ENCODE measurements around the gene CHRNB1. TPM values are rescaled to one million over a fixed set of nuclear protein-coding genes. Genes with fewer than 3 reads are reported as not detected.

CHRNB1 gene
- polyA plus RNA-seq, 6 donors from 2014 or later = 12.6 to 21.6 (median 15.6) TPM

DNA sequence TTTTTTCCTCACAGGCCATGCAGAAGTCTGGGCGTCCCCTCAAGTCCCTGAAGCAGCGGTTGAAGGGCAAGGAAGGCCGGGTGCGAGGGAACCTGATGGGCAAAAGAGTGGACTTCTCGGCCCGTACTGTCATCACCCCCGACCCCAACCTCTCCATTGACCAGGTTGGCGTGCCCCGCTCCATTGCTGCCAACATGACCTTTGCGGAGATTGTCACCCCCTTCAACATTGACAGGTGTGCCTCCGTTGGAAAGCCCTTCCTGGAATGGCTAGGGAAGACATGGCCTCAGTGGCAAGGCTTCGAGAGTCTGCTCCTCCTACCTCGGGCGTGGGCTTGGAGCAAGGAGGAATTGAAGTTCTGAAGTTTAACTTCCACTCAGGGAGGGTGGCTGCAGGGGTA lies 52.8 kb downstream of the CHRNB1 start:
- Mint-ChIP-seq H3K36me3 (peaks cover 32 to 35% of the 10 kb centered on the region in 2 donors), H3K27me3 (no peaks in the 10 kb centered on the region), H3K27ac (peak overlapping the region in 1 of 6 donors; percentile 70), H3K4me3 (no peak overlapping the region), H3K9me3 (no peaks in the 10 kb centered on the region), H3K4me1 (peaks cover 19 to 24% (median 22%) of the 10 kb centered on the region in 3 donors)
- no peak for DNase-seq
- no peak for ATAC-seq (ENCODE audit: low read depth in 2 of 2)

DNA sequence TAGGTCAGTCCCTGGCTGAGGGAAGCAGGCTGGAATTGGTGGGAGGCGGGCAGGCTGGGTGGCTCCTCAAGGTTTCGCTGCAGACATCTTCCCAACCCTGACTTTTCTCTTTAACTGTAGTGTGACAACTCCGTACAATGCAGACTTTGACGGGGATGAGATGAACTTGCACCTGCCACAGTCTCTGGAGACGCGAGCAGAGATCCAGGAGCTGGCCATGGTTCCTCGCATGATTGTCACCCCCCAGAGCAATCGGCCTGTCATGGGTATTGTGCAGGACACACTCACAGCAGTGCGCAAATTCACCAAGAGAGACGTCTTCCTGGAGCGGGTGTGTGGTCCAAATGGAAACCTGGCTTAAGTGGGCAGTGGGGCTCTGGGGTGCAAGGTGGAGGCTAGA lies 54.3 kb downstream of the CHRNB1 start:
- H3K4me1 Mint-ChIP-seq = peaks cover 4 to 16% (median 8%) of the 10 kb centered on the region in 3 donors
- DNase-seq = no peak
- H3K4me3 Mint-ChIP-seq = no peak overlapping the region
- no peaks in the 10 kb centered on the region for H3K9me3 Mint-ChIP-seq
- no peaks in the 10 kb centered on the region for H3K27me3 Mint-ChIP-seq
- ATAC-seq (ENCODE audit: low read depth in 2 of 2) = no peak
- peaks cover 36 to 49% of the 10 kb centered on the region in 2 donors for H3K36me3 Mint-ChIP-seq
- peak overlapping the region in 3 of 6 donors; percentile 30 to 79 (median 62) for H3K27ac Mint-ChIP-seq

DNA sequence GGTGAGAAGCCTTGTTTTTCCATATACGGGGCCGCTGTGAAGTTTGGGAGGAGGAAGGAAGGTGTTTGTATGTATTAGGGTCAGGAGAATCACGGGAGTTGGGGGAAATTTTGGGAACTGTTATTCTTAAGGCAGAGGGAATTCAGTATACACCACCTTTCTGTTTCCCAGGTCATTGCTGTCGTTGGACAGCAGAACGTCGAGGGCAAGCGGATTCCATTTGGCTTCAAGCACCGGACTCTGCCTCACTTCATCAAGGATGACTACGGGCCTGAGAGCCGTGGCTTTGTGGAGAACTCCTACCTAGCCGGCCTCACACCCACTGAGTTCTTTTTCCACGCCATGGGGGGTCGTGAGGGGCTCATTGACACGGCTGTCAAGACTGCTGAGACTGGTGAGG lies 56.9 kb downstream of the CHRNB1 start:
- no peak for ATAC-seq (ENCODE audit: low read depth in 2 of 2)
- Mint-ChIP-seq H3K4me3 (no peak overlapping the region), H3K4me1 (peaks cover 0 to 9% (median 4%) of the 10 kb centered on the region in 3 donors), H3K36me3 (peaks cover 31 to 47% of the 10 kb centered on the region in 2 donors), H3K27me3 (no peaks in the 10 kb centered on the region), H3K27ac (peak overlapping the region in 2 of 6 donors; percentile 58 to 62), H3K9me3 (no peaks in the 10 kb centered on the region)
- DNase-seq = no peak

GRCh38 chr17:7502171-7502847 lies 57.4 kb downstream of the CHRNB1 start:
- H3K27ac Mint-ChIP-seq = peak overlapping the region in 2 of 6 donors; percentile 70 to 82
- H3K27me3 Mint-ChIP-seq = no peaks in the 10 kb centered on the region
- DNase-seq (no peak), ATAC-seq (ENCODE audit: low read depth in 2 of 2) (no peak)
- peaks cover 0 to 6% (median 4%) of the 10 kb centered on the region in 3 donors for H3K4me1 Mint-ChIP-seq
- H3K36me3 Mint-ChIP-seq = peaks cover 25 to 42% of the 10 kb centered on the region in 2 donors
- no peaks in the 10 kb centered on the region for H3K9me3 Mint-ChIP-seq
- peak overlapping the region in 1 of 8 donors; percentile 29 for H3K4me3 Mint-ChIP-seq

DNA sequence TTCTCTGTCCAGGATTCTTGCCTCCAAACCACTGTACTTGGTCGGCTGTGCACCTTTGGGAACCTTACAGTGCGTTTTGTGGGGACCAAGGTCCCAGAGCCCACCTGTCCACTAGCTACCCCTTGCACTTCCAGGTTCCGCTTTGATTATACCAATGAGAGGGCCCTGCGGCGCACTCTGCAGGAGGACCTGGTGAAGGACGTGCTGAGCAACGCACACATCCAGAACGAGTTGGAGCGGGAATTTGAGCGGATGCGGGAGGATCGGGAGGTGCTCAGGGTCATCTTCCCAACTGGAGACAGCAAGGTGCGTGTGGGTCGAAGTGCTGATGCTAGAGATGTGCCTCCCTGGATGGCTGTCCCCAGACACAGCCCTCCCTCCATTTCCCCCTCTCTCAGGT lies 58.1 kb downstream of the CHRNB1 start:
- Mint-ChIP-seq H3K36me3 (peaks cover 25 to 40% of the 10 kb centered on the region in 2 donors), H3K27me3 (no peaks in the 10 kb centered on the region), H3K27ac (peak overlapping the region in 1 of 6 donors; percentile 50), H3K9me3 (no peaks in the 10 kb centered on the region), H3K4me3 (no peak overlapping the region), H3K4me1 (peaks cover 0 to 6% (median 4%) of the 10 kb centered on the region in 3 donors)
- ATAC-seq (ENCODE audit: low read depth in 2 of 2) = no peak
- DNase-seq = no peak

DNA sequence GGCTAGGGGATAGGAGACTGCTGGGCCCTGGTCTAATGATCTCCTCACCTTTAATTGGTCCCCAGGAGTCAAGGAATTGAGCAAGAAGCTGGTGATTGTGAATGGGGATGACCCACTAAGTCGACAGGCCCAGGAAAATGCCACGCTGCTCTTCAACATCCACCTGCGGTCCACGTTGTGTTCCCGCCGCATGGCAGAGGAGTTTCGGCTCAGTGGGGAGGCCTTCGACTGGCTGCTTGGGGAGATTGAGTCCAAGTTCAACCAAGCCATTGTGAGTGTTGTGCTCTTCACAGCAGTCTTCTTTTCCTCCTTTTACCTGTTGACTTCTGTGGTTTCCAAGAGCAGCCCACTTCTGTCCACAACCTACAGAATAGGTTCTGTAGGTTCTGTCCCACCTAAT lies 58.7 kb downstream of the CHRNB1 start:
- no peak for ATAC-seq (ENCODE audit: low read depth in 2 of 2)
- H3K36me3 Mint-ChIP-seq = peaks cover 25 to 40% of the 10 kb centered on the region in 2 donors
- H3K27me3 Mint-ChIP-seq = no peaks in the 10 kb centered on the region

More for the DNA sequence above, 58.7 kb downstream of the CHRNB1 start:
- Mint-ChIP-seq H3K4me1 (peaks cover 0 to 6% (median 4%) of the 10 kb centered on the region in 3 donors), H3K4me3 (no peak overlapping the region), H3K9me3 (no peaks in the 10 kb centered on the region), H3K27ac (peak overlapping the region in 2 of 6 donors; percentile 50 to 52)
- no peak for DNase-seq

Other genes starting within 250 kb of the CHRNB1 start
- gene DLG4, start 225.2 kb upstream of the CHRNB1 start, polyA plus RNA-seq (ENCODE audit: low read depth in 6 of 6) = under 1 TPM in 5 of 6 donors, not detected in 1; 0.06 to 0.29 (median 0.22) TPM
- 100 to 1,000 TPM in 1 of 6 donors, 10 to 100 TPM in 5; 63.9 to 102 (median 75.0) TPM for gene ACADVL, start 225.1 kb upstream of the CHRNB1 start, polyA plus RNA-seq (ENCODE audit: low read depth in 6 of 6)
- gene DVL2, start 210.5 kb upstream of the CHRNB1 start, polyA plus RNA-seq (ENCODE audit: low read depth in 6 of 6) = 10 to 100 TPM; 23.4 to 33.1 (median 25.5) TPM
- gene PHF23, start 205.6 kb upstream of the CHRNB1 start, polyA plus RNA-seq (ENCODE audit: low read depth in 6 of 6) = 10 to 100 TPM; 11.9 to 24.2 (median 20.5) TPM
- 1,000 to 10,000 TPM in 4 of 6 donors, 100 to 1,000 TPM in 2; 833 to 1,381 (median 1,181) TPM for gene GABARAP, start 202.6 kb upstream of the CHRNB1 start, polyA plus RNA-seq (ENCODE audit: low read depth in 6 of 6)
- gene CTDNEP1, start 193.3 kb upstream of the CHRNB1 start, polyA plus RNA-seq (ENCODE audit: low read depth in 6 of 6) = 10 to 100 TPM; 44.6 to 90.2 (median 53.0) TPM
- 10 to 100 TPM; 54.2 to 94.8 (median 80.6) TPM for gene ELP5, start 192.8 kb upstream of the CHRNB1 start, polyA plus RNA-seq (ENCODE audit: low read depth in 6 of 6)
- 1 to 10 TPM in 5 of 6 donors, not detected in 1; 2.9 to 6.9 (median 4.8) TPM for gene CLDN7, start 182.6 kb upstream of the CHRNB1 start, polyA plus RNA-seq (ENCODE audit: low read depth in 6 of 6)
- not detected for gene SLC2A4, start 163.3 kb upstream of the CHRNB1 start, polyA plus RNA-seq (ENCODE audit: low read depth in 6 of 6)
- gene YBX2, start 150.4 kb upstream of the CHRNB1 start, polyA plus RNA-seq (ENCODE audit: low read depth in 6 of 6) = not detected
- 100 to 1,000 TPM; 195 to 802 (median 516) TPM for gene EIF5A, start 137.4 kb upstream of the CHRNB1 start, polyA plus RNA-seq (ENCODE audit: low read depth in 6 of 6)
- gene GPS2, start 129.7 kb upstream of the CHRNB1 start, polyA plus RNA-seq (ENCODE audit: low read depth in 6 of 6) = 100 to 1,000 TPM; 103 to 131 (median 107) TPM
- gene NEURL4, start 115.7 kb upstream of the CHRNB1 start, polyA plus RNA-seq (ENCODE audit: low read depth in 6 of 6) = 1 to 10 TPM in 5 of 6 donors, not detected in 1; 1.2 to 2.7 (median 1.9) TPM
- 100 to 1,000 TPM; 117 to 177 (median 155) TPM for gene ACAP1, start 108.5 kb upstream of the CHRNB1 start, polyA plus RNA-seq (ENCODE audit: low read depth in 6 of 6)
- gene KCTD11, start 92.9 kb upstream of the CHRNB1 start, polyA plus RNA-seq (ENCODE audit: low read depth in 6 of 6) = 10 to 100 TPM in 2 of 6 donors, 1 to 10 TPM in 4; 3.3 to 13.2 (median 8.3) TPM
- not detected for gene TMEM95, start 89.9 kb upstream of the CHRNB1 start, polyA plus RNA-seq (ENCODE audit: low read depth in 6 of 6)
- gene TNK1, start 64.0 kb upstream of the CHRNB1 start, polyA plus RNA-seq (ENCODE audit: low read depth in 6 of 6) = 1 to 10 TPM; 1.2 to 4.2 (median 2.5) TPM
- gene PLSCR3, start 50.5 kb upstream of the CHRNB1 start, polyA plus RNA-seq (ENCODE audit: low read depth in 6 of 6) = 10 to 100 TPM; 43.1 to 73.4 (median 59.1) TPM
- gene TMEM256, start 41.0 kb upstream of the CHRNB1 start, polyA plus RNA-seq (ENCODE audit: low read depth in 6 of 6) = 10 to 100 TPM; 73.4 to 90.2 (median 81.3) TPM
- gene NLGN2, start 37.2 kb upstream of the CHRNB1 start, polyA plus RNA-seq (ENCODE audit: low read depth in 6 of 6) = not detected
- gene SPEM1, start 24.7 kb upstream of the CHRNB1 start, polyA plus RNA-seq (ENCODE audit: low read depth in 6 of 6) = not detected
- gene SPEM2, start 19.4 kb upstream of the CHRNB1 start, polyA plus RNA-seq (ENCODE audit: low read depth in 6 of 6) = not detected
- not detected for gene SPEM3, start 16.2 kb upstream of the CHRNB1 start, polyA plus RNA-seq (ENCODE audit: low read depth in 6 of 6)
- gene TMEM102, start 9.6 kb upstream of the CHRNB1 start, polyA plus RNA-seq (ENCODE audit: low read depth in 6 of 6) = 10 to 100 TPM in 5 of 6 donors, 1 to 10 TPM in 1; 9.6 to 19.8 (median 13.5) TPM
- under 1 TPM in 1 of 6 donors, not detected in 5; 0.16 TPM for gene FGF11, start 5.5 kb upstream of the CHRNB1 start, polyA plus RNA-seq (ENCODE audit: low read depth in 6 of 6)
- gene ZBTB4, start 34.6 kb downstream of the CHRNB1 start, polyA plus RNA-seq (ENCODE audit: low read depth in 6 of 6) = 10 to 100 TPM in 4 of 6 donors, 1 to 10 TPM in 2; 5.3 to 19.2 (median 10.5) TPM
- gene SLC35G6, start 36.4 kb downstream of the CHRNB1 start, polyA plus RNA-seq (ENCODE audit: low read depth in 6 of 6) = under 1 TPM in 2 of 6 donors, not detected in 4; 0.14 to 0.39 TPM
- gene POLR2A, start 39.3 kb downstream of the CHRNB1 start, polyA plus RNA-seq (ENCODE audit: low read depth in 6 of 6) = 10 to 100 TPM; 13.6 to 88.9 (median 47.1) TPM
- 10 to 100 TPM; 21.6 to 33.3 (median 28.0) TPM for gene TNFSF12, start 104.0 kb downstream of the CHRNB1 start, polyA plus RNA-seq (ENCODE audit: low read depth in 6 of 6)
- 10 to 100 TPM; 32.2 to 43.1 (median 38.5) TPM for gene TNFSF13, start 113.7 kb downstream of the CHRNB1 start, polyA plus RNA-seq (ENCODE audit: low read depth in 6 of 6)
- gene SENP3, start 116.9 kb downstream of the CHRNB1 start, polyA plus RNA-seq (ENCODE audit: low read depth in 6 of 6) = 10 to 100 TPM; 16.0 to 21.9 (median 18.2) TPM
- gene CD68, start 134.6 kb downstream of the CHRNB1 start, polyA plus RNA-seq (ENCODE audit: low read depth in 6 of 6) = 1 to 10 TPM; 3.3 to 7.4 (median 6.8) TPM
- 10 to 100 TPM; 27.8 to 59.7 (median 43.1) TPM for gene MPDU1, start 138.8 kb downstream of the CHRNB1 start, polyA plus RNA-seq (ENCODE audit: low read depth in 6 of 6)
- gene SOX15, start 145.0 kb downstream of the CHRNB1 start, polyA plus RNA-seq (ENCODE audit: low read depth in 6 of 6) = not detected
- gene FXR2, start 169.8 kb downstream of the CHRNB1 start, polyA plus RNA-seq (ENCODE audit: low read depth in 6 of 6) = 10 to 100 TPM in 5 of 6 donors, 1 to 10 TPM in 1; 7.8 to 20.1 (median 12.5) TPM
- 10 to 100 TPM; 34.2 to 42.5 (median 35.9) TPM for gene SAT2, start 182.8 kb downstream of the CHRNB1 start, polyA plus RNA-seq (ENCODE audit: low read depth in 6 of 6)
- gene SHBG, start 185.1 kb downstream of the CHRNB1 start, polyA plus RNA-seq (ENCODE audit: low read depth in 6 of 6) = not detected
- under 1 TPM in 2 of 6 donors, not detected in 4; 0.08 to 0.21 TPM for gene ATP1B2, start 205.9 kb downstream of the CHRNB1 start, polyA plus RNA-seq (ENCODE audit: low read depth in 6 of 6)
- gene TP53, start 242.4 kb downstream of the CHRNB1 start, polyA plus RNA-seq (ENCODE audit: low read depth in 6 of 6) = 10 to 100 TPM; 25.2 to 53.9 (median 47.7) TPM
- gene WRAP53, start 243.4 kb downstream of the CHRNB1 start, polyA plus RNA-seq (ENCODE audit: low read depth in 6 of 6) = 10 to 100 TPM in 5 of 6 donors, 1 to 10 TPM in 1; 3.2 to 14.9 (median 12.9) TPM

Measured in naive B cell (primary cell).